ENCODE results near the gene ANKRD37. TPM values are rescaled to one million over a fixed set of nuclear protein-coding genes. Genes with fewer than 3 reads are reported as not detected.

ANKRD37 gene
- total and polyA plus RNA-seq, 2 donors (not counting 1 experiment from before 2014, with no cell fraction given): 3.3 to 3.6 TPM

DNA sequence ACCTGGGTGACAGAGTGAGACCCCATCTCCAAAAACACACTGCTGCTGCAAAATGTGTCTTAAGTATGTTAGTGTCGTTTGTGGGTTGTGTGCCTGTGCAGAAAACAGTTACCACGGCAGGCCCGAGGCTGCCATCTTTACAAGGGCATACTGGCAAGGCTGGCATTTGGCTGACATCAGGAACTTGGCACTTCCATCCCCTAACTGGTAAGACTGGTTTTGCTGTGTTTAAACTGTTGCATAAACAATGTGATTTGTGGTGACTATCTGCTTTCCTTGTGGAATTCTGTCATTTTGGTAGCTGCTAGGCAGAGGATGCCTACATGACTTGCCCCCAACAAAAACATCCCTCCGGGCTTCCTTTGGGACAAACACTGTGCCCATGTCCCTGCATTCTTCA lies 13.2 kb upstream of the ANKRD37 start:
- no peak for DNase-seq (ENCODE audit: low read depth in 2 of 2)
- H3K4me3 ChIP-seq (replicated peaks in 1 of 4; ENCODE audit: control extremely low read depth in 1 of 4, insufficient read depth in 1 of 4, low read depth in 3 of 4, low read length in 4 of 4): no peak overlapping the region
- H3K4me2 ChIP-seq (ENCODE audit: extremely low read depth, insufficient read depth, low read length): no peak overlapping the region
- no peaks in the 10 kb centered on the region for H3K79me2 ChIP-seq (ENCODE audit: control insufficient read depth, insufficient read depth, low read length)
- H3K9ac ChIP-seq (ENCODE audit: insufficient read depth, low read length): no peak overlapping the region
- H3K4me1 ChIP-seq (ENCODE audit: control insufficient read depth, extremely low read depth, insufficient read depth, low read length): no peaks in the 10 kb centered on the region
- TF ChIP-seq CTCF (conservative IDR thresholded peaks at IDR 0.05 in 1 of 2, IDR thresholded peaks at IDR 0.05 in 1 of 2; ENCODE audit: low read depth in 1 of 2, low read length in 2 of 2) (no peak), EZH2 (IDR thresholded peaks at IDR 0.05; ENCODE audit: low read length, missing control alignments) (no peak)
- H3K27ac ChIP-seq (ENCODE audit: insufficient read depth, low read length): no peak overlapping the region
- H3K36me3 ChIP-seq (ENCODE audit: control insufficient read depth, insufficient read depth, low read length): no peaks in the 10 kb centered on the region
- H3K9me3 ChIP-seq (ENCODE audit: control insufficient read depth, insufficient read depth, low read depth, low read length): no peaks in the 10 kb centered on the region
- no peaks in the 10 kb centered on the region for H3K27me3 ChIP-seq (ENCODE audit: control insufficient read depth, insufficient read depth, low read length)
- H4K20me1 ChIP-seq (ENCODE audit: control insufficient read depth, extremely low read depth, insufficient read depth, low read length): no peaks in the 10 kb centered on the region
- H2AFZ ChIP-seq (ENCODE audit: low read length): no peak overlapping the region

DNA sequence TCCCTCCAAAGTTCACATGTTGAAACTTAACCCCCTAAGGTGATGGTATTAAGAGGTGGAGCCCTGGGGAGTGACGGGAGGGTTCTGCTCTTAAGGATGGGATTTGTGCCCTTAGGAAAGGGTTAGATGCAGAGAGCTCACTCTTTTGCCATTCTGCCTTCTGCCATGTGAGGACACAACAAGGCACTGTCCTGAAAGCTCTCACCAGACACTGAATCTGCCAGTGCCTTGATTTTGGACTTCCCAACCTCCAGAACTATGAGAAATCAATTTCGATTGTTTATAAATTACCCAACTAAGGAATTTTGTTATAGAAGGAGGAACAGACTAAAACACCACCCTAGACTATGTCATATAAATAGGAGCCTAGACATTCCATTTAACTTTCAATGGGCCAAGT lies 12.6 kb upstream of the ANKRD37 start:
- Histone ChIP-seq H3K79me2 (ENCODE audit: control insufficient read depth, insufficient read depth, low read length) (no peaks in the 10 kb centered on the region), H3K4me3 (replicated peaks in 1 of 4; ENCODE audit: control extremely low read depth in 1 of 4, insufficient read depth in 1 of 4, low read depth in 3 of 4, low read length in 4 of 4) (no peak overlapping the region), H3K27ac (ENCODE audit: insufficient read depth, low read length) (no peak overlapping the region), H3K4me1 (ENCODE audit: control insufficient read depth, extremely low read depth, insufficient read depth, low read length) (no peaks in the 10 kb centered on the region), H2AFZ (ENCODE audit: low read length) (no peak overlapping the region), H4K20me1 (ENCODE audit: control insufficient read depth, extremely low read depth, insufficient read depth, low read length) (no peaks in the 10 kb centered on the region), H3K4me2 (ENCODE audit: extremely low read depth, insufficient read depth, low read length) (no peak overlapping the region), H3K9ac (ENCODE audit: insufficient read depth, low read length) (no peak overlapping the region), H3K9me3 (ENCODE audit: control insufficient read depth, insufficient read depth, low read depth, low read length) (no peaks in the 10 kb centered on the region), H3K27me3 (ENCODE audit: control insufficient read depth, insufficient read depth, low read length) (no peaks in the 10 kb centered on the region), H3K36me3 (ENCODE audit: control insufficient read depth, insufficient read depth, low read length) (no peaks in the 10 kb centered on the region)
- no peak for DNase-seq (ENCODE audit: low read depth in 2 of 2)
- no peak for TF ChIP-seq EZH2 (IDR thresholded peaks at IDR 0.05; ENCODE audit: low read length, missing control alignments)
- TF ChIP-seq CTCF (conservative IDR thresholded peaks at IDR 0.05 in 1 of 2, IDR thresholded peaks at IDR 0.05 in 1 of 2; ENCODE audit: low read depth in 1 of 2, low read length in 2 of 2): no peak

GRCh38 chr4:185384930-185385331 lies 11.7 kb upstream of the ANKRD37 start:
- no peak overlapping the region for H3K27ac ChIP-seq (ENCODE audit: insufficient read depth, low read length)
- no peaks in the 10 kb centered on the region for H3K4me1 ChIP-seq (ENCODE audit: control insufficient read depth, extremely low read depth, insufficient read depth, low read length)
- H3K4me2 ChIP-seq (ENCODE audit: extremely low read depth, insufficient read depth, low read length): peak overlapping the region; percentile 9
- H3K79me2 ChIP-seq (ENCODE audit: control insufficient read depth, insufficient read depth, low read length): no peaks in the 10 kb centered on the region
- H2AFZ ChIP-seq (ENCODE audit: low read length): no peak overlapping the region
- no peaks in the 10 kb centered on the region for H3K9me3 ChIP-seq (ENCODE audit: control insufficient read depth, insufficient read depth, low read depth, low read length)
- H4K20me1 ChIP-seq (ENCODE audit: control insufficient read depth, extremely low read depth, insufficient read depth, low read length): no peaks in the 10 kb centered on the region
- H3K36me3 ChIP-seq (ENCODE audit: control insufficient read depth, insufficient read depth, low read length): no peaks in the 10 kb centered on the region
- DNase-seq (ENCODE audit: low read depth in 2 of 2): peak in 1 of 2 donors; percentile 18
- H3K27me3 ChIP-seq (ENCODE audit: control insufficient read depth, insufficient read depth, low read length): no peaks in the 10 kb centered on the region
- TF ChIP-seq CTCF (conservative IDR thresholded peaks at IDR 0.05 in 1 of 2, IDR thresholded peaks at IDR 0.05 in 1 of 2; ENCODE audit: low read depth in 1 of 2, low read length in 2 of 2): no peak
- no peak for TF ChIP-seq EZH2 (IDR thresholded peaks at IDR 0.05; ENCODE audit: low read length, missing control alignments)
- no peak overlapping the region for H3K4me3 ChIP-seq (replicated peaks in 1 of 4; ENCODE audit: control extremely low read depth in 1 of 4, insufficient read depth in 1 of 4, low read depth in 3 of 4, low read length in 4 of 4)
- no peak overlapping the region for H3K9ac ChIP-seq (ENCODE audit: insufficient read depth, low read length)
